Kidney (tissue), 14 donors: ENCODE results near the gene RTN3. TPM values are rescaled to one million over a fixed set of nuclear protein-coding genes. Genes with fewer than 3 reads are reported as not detected.

Experiments
- DNase-seq, 5 donors: peaks; one replicate each; pipeline ENCODE4 v3.0.0-alpha.2; 2013 to 2020
- FAIRE-seq: peaks from 2 replicates; lab custom pipeline; 2012; peaks lifted over from hg19 to GRCh38; lab: Jason Lieb, UNC
- H3K27ac ChIP-seq, 2 donors: one replicate each; pipeline ENCODE4 v1.7.0; 2013; ENCODE audit warnings: low read depth in 2 of 2, low read length in 2 of 2, inconsistent platforms in 1 of 2
- H3K27me3 ChIP-seq: one replicate; pipeline ENCODE4 v1.7.1; 2013; ENCODE audit warnings: low read length, inconsistent platforms; ENCODE audit not compliant: control insufficient read depth, insufficient read depth
- H3K36me3 ChIP-seq, 3 donors: one replicate each; pipeline versions ENCODE4 v1.7.0 to v1.7.1; 2013; ENCODE audit warnings: low read length in 3 of 3, control low read depth in 1 of 3, inconsistent platforms in 1 of 3; ENCODE audit not compliant: insufficient read depth in 3 of 3, control insufficient read depth in 2 of 3
- H3K4me1 ChIP-seq, 3 donors: one replicate each; pipeline versions ENCODE4 v1.7.0 to v1.7.1; 2013; ENCODE audit warnings: low read length in 3 of 3, inconsistent platforms in 1 of 3, low read depth in 1 of 3; ENCODE audit not compliant: control insufficient read depth in 2 of 3, insufficient read depth in 2 of 3
- H3K4me3 ChIP-seq, 3 donors: one replicate each; pipeline versions ENCODE4 v1.7.0 to v1.8.1; 2013; ENCODE audit warnings: low read length in 3 of 3, control low read depth in 1 of 3, inconsistent platforms in 1 of 3
- H3K9ac ChIP-seq, 3 donors: one replicate each; pipeline versions ENCODE4 v1.7.0 to v1.7.1; 2013; ENCODE audit warnings: low read length in 3 of 3, control low read depth in 1 of 3, inconsistent platforms in 1 of 3
- H3K9me3 ChIP-seq, 3 donors: one replicate each; pipeline versions ENCODE4 v1.7.0 to v1.7.1; 2013; ENCODE audit warnings: low read length in 3 of 3, control low read depth in 1 of 3, inconsistent platforms in 1 of 3; ENCODE audit not compliant: control insufficient read depth in 2 of 3, insufficient read depth in 1 of 3
- CTCF ChIP-seq: IDR thresholded peaks from 3 replicates; pipeline ENCODE4 v1.5.1; 2012; ENCODE audit warnings: mild to moderate bottlenecking, moderate library complexity, borderline replicate concordance; ENCODE audit not compliant: insufficient read depth; ENCODE audit errors: extremely low read depth
- intact Hi-C: fragments of 100-400 bp; cut with DNase I; formaldehyde crosslinking; loops from one replicate; pipeline ENCODE4 v1.11.1; 2022
- polyA plus RNA-seq: library from polyadenylated mRNA; stranded (reverse); fragments of 350-450 nt; fragmentation: Illumina TruSeq; extraction: RNeasy Lipid Tissue Mini Kit (QIAGEN cat#74804); gene quantifications from one replicate; pipeline ENCODE4 v1.2.3, GENCODE V29; 2014; ENCODE audit warnings: low read depth, low replicate concordance; ENCODE audit not compliant: insufficient read depth
- total RNA-seq: library from RNA; stranded (reverse); fragmentation: NEBNext Ultra II Directional; extraction: Animal tissue kit (Norgen Biotek cat#: 25700); gene quantifications from one replicate; pipeline ENCODE4 v1.2.1, GENCODE V29; 2021
- donor health status: control.
- donor health status: control.
- donor health status: control.
- donor health status: control.
- donor health status: control.
- donor health status: DM: yes; HTN: yes; CAD: no.
- donor health status: Normal renal cell carcinoma (clear cell type).

Gene RTN3
- total and polyA plus RNA-seq, 2 donors from 2014 or later, result 93.1 to 109 TPM

DNA sequence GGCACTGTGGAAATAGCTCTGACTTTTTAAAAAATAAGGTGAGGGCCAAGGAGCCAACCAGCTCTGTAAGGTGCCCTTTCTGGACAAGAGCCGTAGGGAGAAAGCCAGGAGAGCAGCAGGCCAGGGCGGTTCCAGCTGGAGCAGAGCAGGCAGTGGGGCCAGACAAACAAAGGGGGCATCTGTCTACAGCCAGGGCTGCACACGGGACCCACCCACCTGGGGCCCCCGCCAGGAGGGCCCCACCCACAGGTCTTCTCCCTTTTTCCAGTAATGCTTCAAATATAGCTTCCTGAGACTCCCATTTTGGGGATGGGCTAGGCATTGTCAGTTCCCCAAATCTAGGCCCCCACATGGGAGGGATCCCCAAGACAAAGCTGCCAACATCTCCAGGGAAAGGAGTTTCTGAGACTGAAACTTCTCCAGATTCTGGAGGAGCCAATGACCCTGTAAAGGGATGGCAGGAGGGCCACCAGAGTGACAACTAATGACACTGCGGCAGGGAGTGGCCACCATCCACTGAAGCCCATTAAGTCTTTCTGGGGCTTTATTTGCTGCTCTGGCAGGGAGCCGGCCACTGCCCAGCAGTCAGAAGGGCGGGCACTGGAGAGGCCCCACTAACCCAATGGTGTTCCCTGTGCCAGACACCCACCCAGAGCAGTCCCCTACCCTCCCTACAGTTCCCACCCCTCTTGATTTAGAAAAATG, 85.4 kb downstream of the RTN3 start:
- TF ChIP-seq CTCF, result no peak
- Histone ChIP-seq H3K9ac (peak overlapping the region in 2 of 3 donors; percentile 54 to 75), H3K4me3 (peak overlapping the region; percentile 70 to 90 (median 82)), H3K27ac (peak overlapping the region; percentile 22 to 47), H3K27me3 (no peaks in the 10 kb centered on the region), H3K4me1 (peaks cover 0 to 19% (median 7%) of the 10 kb centered on the region in 3 donors), H3K9me3 (no peaks in the 10 kb centered on the region), H3K36me3 (no peaks in the 10 kb centered on the region)
- FAIRE-seq (no peak), DNase-seq (peak in 3 of 5 donors; percentile 9 to 63 (median 30))
- intact Hi-C loops, result no loop called here

DNA sequence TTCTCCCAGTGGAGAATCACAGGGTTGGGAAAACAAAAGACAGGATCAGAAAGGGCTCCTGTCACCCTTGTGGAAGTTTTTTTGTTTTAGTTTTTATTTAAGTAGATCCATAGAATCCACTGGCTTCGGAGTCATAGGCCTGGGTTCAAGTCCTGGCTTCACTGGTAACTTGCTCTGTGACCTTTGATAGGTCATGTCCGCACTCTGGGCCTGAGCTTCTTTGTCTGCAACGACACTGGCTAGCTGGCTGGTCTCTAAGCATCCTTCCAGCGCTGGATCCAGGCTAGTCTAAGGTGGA, 85.9 kb downstream of the RTN3 start:
- Histone ChIP-seq H3K36me3 (no peaks in the 10 kb centered on the region), H3K4me1 (peaks cover 0 to 19% (median 7%) of the 10 kb centered on the region in 3 donors), H3K27ac (peak overlapping the region; percentile 3 to 33), H3K9me3 (no peaks in the 10 kb centered on the region), H3K4me3 (peak overlapping the region; percentile 70 to 90 (median 82)), H3K27me3 (no peaks in the 10 kb centered on the region), H3K9ac (peak overlapping the region; percentile 32 to 75 (median 54))
- no peak for TF ChIP-seq CTCF
- intact Hi-C loops, result no loop called here
- DNase-seq, result peak in 1 of 5 donors; percentile 80
- FAIRE-seq, result no peak

- no peaks in the 10 kb centered on the region for H3K27me3 ChIP-seq
- peak overlapping the region; percentile 33 to 57 for H3K27ac ChIP-seq
- H3K36me3 ChIP-seq, result no peaks in the 10 kb centered on the region
- H3K9ac ChIP-seq, result peak overlapping the region; percentile 32 to 75 (median 54)
- H3K4me1 ChIP-seq, result peaks cover 0 to 19% (median 7%) of the 10 kb centered on the region in 3 donors
- H3K4me3 ChIP-seq, result peak overlapping the region; percentile 70 to 90 (median 82)
- FAIRE-seq (no peak), DNase-seq (peak; percentile 71 to 90 (median 86))
- no peaks in the 10 kb centered on the region for H3K9me3 ChIP-seq
- intact Hi-C loops, result no loop called here
- TF ChIP-seq CTCF, result no peak
Observed at GRCh38 chr11:63767565-63768236, 86.4 kb downstream of the RTN3 start.
